ENCODE measurements around the gene SLC26A11.

Gene SLC26A11

DNA sequence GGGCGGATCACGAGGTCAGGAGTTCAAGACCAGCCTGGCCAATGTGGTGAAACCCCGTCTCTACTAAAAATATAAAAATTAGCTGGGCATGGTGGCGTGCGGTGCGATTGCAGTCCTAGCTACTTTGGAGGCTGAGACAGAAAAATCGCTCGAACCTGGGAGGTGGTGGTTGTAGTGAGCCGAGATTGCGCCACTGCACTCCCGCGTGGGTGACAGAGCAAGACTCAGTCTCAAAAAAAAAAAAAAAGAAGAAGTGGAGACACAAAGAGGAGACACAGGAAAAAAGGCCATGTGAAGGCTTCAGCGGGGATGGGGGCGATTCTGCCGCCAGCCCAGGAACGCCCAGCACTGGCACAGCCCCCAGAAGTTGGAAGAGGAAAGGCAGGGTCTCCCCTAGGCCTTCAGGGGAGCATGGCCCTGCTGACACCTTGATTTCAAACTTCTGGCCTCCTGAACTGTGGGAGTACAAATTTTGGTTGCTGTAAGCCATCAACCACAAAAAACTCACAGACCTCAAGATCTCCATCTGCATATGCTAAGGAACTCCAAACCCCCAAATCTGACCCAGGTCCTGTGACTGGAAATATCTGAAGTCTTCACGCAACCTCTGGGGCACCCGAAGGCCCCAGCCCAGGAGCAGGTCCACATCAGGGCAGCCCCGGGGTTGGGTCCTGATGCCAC, 7.1 kb upstream of the SLC26A11 start:
- H3K27me3 ChIP-seq (ENCODE audit: control insufficient read depth, insufficient read depth, low read length) = no peaks in the 10 kb centered on the region
- no peak overlapping the region for H3K4me3 ChIP-seq (ENCODE audit: low read depth, low read length)
- H3K9ac ChIP-seq (ENCODE audit: low read depth, low read length) = no peak overlapping the region
- no peaks in the 10 kb centered on the region for H3K9me3 ChIP-seq (ENCODE audit: control insufficient read depth, insufficient read depth, low read length)
- H3K36me3 ChIP-seq (ENCODE audit: control insufficient read depth, insufficient read depth, low read length) = peaks cover 34% of the 10 kb centered on the region
- H3K4me1 ChIP-seq (ENCODE audit: control insufficient read depth, insufficient read depth, low read length) = no peaks in the 10 kb centered on the region

DNA sequence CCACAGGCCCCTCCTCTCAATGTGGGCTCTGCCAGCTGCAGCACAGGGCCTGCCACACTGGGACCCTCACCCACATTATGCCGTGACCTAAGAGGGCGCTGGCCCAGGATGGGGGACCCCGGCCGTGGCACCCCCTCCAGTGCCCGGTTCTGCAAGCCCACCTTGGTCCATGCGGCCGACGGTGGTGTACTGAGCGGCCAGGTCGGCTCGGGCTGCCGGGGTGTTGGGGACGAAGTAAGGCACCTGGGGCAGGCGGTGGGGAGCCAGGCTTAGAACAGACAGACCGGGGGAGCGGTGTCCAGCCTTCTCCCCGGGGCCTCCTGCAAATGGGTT, 6.6 kb upstream of the SLC26A11 start:
- Histone ChIP-seq H3K36me3 (ENCODE audit: control insufficient read depth, insufficient read depth, low read length) (peaks cover 34% of the 10 kb centered on the region), H3K4me1 (ENCODE audit: control insufficient read depth, insufficient read depth, low read length) (no peaks in the 10 kb centered on the region), H3K9ac (ENCODE audit: low read depth, low read length) (no peak overlapping the region)

DNA sequence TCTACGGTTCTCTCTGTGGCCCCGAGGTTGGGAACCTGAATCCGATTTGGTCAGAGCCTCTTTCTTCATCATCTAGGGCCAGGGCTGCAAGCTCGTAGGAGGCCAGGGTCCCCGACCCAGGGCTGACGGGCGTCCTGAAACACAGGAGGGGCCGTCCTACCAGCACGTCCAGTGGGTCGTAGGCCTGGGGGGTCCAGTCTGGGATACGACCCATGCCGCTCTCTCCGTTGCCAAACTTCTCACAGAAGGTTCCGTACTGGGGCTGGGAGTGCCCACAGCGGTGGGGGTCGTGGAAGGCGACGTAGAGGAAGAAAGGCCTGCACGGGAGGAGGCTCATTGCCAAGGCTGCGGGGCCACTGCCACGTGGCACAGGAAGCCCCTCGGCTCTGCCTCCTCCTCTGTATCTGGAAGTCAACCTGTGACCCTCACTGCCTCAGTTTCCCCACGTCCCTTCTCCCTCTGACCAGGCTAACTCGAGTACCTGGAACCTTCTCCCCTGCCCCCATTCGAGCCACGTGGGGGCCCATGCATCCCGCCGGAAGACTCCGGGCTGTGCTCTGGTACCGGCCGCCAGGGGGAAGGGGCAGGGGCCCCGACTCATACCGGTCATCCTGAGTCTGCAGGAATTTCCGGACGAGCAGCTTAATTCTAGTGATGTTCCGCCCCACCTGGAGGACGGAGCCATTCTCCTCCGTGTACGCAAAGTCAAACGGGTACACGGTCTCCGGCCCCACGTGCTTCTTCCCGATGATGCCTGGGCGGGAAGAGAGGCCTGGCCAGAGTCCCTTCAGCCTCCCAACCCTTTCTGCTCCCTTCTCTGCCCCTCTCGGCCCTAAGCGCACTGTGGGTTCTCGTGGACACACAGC, 6.0 kb upstream of the SLC26A11 start:
- no peak overlapping the region for H3K9ac ChIP-seq (ENCODE audit: low read depth, low read length)
- H3K9me3 ChIP-seq (ENCODE audit: control insufficient read depth, insufficient read depth, low read length) = no peaks in the 10 kb centered on the region
- peaks cover 34% of the 10 kb centered on the region for H3K36me3 ChIP-seq (ENCODE audit: control insufficient read depth, insufficient read depth, low read length)
- H3K27me3 ChIP-seq (ENCODE audit: control insufficient read depth, insufficient read depth, low read length) = no peaks in the 10 kb centered on the region
- H3K4me3 ChIP-seq (ENCODE audit: low read depth, low read length) = no peak overlapping the region
- no peaks in the 10 kb centered on the region for H3K4me1 ChIP-seq (ENCODE audit: control insufficient read depth, insufficient read depth, low read length)

More for the DNA sequence above, 6.6 kb upstream of the SLC26A11 start:
- Histone ChIP-seq H3K4me3 (ENCODE audit: low read depth, low read length) (no peak overlapping the region), H3K27me3 (ENCODE audit: control insufficient read depth, insufficient read depth, low read length) (no peaks in the 10 kb centered on the region), H3K9me3 (ENCODE audit: control insufficient read depth, insufficient read depth, low read length) (no peaks in the 10 kb centered on the region)

DNA sequence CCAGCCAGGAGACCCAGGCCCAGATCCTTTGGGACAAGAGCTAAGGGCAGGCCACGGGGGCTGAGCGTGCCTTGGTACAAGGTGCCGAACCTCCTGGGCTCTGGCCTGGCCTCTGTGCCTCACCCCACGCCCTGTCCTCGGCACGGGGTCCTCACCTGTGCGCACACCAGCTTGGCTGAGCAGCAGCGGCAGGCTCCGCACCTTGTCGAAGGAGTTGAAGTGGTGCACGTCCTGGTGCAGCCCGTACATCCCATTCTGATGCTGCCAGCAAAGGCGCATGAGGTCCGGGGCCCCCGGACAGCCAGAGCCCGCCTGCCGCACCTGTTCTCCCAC, 5.4 kb upstream of the SLC26A11 start:
- no peak overlapping the region for H3K4me3 ChIP-seq (ENCODE audit: low read depth, low read length)
- no peak overlapping the region for H3K9ac ChIP-seq (ENCODE audit: low read depth, low read length)
- H3K27me3 ChIP-seq (ENCODE audit: control insufficient read depth, insufficient read depth, low read length) = no peaks in the 10 kb centered on the region
- H3K4me1 ChIP-seq (ENCODE audit: control insufficient read depth, insufficient read depth, low read length) = peaks cover 4% of the 10 kb centered on the region
- H3K9me3 ChIP-seq (ENCODE audit: control insufficient read depth, insufficient read depth, low read length) = no peaks in the 10 kb centered on the region
- peaks cover 31% of the 10 kb centered on the region for H3K36me3 ChIP-seq (ENCODE audit: control insufficient read depth, insufficient read depth, low read length)

DNA sequence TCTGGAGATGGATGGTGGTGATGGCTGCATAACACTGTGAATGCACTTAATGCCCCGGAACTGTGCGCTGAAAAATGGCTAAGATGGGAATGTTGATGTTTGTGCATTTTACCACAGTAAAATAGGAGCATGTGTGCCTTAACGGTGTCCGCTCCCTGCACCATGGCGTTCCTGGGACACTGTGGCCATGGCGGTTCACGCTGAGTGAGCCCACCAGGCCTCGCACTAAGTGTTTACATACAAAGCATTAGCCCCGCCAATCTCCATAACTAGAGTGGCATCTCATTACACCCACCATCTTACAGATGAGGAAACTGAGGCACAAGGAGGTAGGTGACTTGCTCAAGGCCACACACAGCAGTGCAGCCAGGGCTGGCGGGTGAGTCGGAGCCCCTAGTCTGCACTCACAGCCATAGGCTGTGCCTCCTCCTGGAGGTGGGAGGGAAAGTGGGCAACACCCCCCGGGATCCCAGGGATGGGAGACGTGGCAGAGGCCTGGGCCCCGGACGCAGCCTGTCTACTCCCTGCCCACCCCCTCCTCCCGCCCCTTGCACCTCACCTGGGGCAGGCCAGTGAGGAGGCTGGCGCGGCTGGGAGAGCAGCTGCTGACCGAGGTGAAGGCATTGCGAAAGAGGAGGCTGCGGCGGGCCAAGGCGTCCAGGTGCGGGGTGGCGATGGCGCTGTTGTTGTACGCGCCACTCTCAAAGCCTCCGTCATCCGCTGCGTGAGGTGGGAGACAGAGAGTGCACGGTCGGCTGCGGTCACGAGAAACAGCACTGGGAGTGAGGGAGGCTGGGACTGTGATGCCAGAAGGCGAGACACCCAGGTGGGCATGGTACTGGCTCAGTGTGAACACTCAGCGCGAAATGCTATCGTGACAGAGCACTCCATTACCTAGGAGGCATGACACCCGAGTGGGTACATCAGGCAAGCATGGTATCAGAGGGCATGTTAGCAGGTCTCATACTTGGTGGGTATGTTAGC, 3.5 kb upstream of the SLC26A11 start:
- no peaks in the 10 kb centered on the region for H3K9me3 ChIP-seq (ENCODE audit: control insufficient read depth, insufficient read depth, low read length)
- H3K4me3 ChIP-seq (ENCODE audit: low read depth, low read length) = no peak overlapping the region
- H3K4me1 ChIP-seq (ENCODE audit: control insufficient read depth, insufficient read depth, low read length) = peaks cover 4% of the 10 kb centered on the region
- H3K36me3 ChIP-seq (ENCODE audit: control insufficient read depth, insufficient read depth, low read length) = peaks cover 20% of the 10 kb centered on the region
- no peaks in the 10 kb centered on the region for H3K27me3 ChIP-seq (ENCODE audit: control insufficient read depth, insufficient read depth, low read length)
- no peak overlapping the region for H3K9ac ChIP-seq (ENCODE audit: low read depth, low read length)

DNA sequence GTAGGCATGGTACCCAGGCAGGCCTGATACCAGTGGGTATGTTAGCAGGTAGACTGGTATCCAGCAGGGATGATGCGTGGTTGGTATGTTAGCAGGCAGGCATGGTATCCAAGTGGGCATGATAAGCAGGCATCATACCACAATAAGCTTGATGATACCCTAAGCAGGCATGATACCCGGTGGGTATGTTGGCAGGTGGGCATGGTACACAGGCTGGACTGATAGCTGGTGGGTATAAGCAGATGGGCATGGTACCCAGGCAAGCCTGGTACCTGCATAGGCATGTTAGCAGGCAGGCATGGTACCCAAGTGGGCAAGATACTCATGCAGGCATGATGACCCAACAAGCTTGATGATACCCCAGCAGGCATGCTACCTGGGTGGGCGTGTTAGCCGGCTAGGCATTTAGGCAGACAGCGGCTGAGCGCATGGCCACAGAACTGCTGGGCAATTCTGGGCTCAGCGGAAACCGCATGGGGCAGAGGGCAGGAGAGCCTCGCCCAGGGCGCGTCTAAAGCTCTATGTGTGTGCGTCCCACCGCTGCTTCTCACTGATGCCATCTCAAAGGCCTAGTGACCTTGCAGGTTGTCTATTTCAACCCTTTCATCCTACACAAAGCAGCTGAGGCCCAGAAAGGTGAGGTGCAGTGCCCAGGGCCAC, 2.4 kb upstream of the SLC26A11 start:
- Histone ChIP-seq H3K4me3 (ENCODE audit: low read depth, low read length) (no peak overlapping the region), H3K36me3 (ENCODE audit: control insufficient read depth, insufficient read depth, low read length) (peaks cover 17% of the 10 kb centered on the region), H3K9ac (ENCODE audit: low read depth, low read length) (no peak overlapping the region), H3K9me3 (ENCODE audit: control insufficient read depth, insufficient read depth, low read length) (no peaks in the 10 kb centered on the region), H3K4me1 (ENCODE audit: control insufficient read depth, insufficient read depth, low read length) (peaks cover 4% of the 10 kb centered on the region), H3K27me3 (ENCODE audit: control insufficient read depth, insufficient read depth, low read length) (no peaks in the 10 kb centered on the region)

DNA sequence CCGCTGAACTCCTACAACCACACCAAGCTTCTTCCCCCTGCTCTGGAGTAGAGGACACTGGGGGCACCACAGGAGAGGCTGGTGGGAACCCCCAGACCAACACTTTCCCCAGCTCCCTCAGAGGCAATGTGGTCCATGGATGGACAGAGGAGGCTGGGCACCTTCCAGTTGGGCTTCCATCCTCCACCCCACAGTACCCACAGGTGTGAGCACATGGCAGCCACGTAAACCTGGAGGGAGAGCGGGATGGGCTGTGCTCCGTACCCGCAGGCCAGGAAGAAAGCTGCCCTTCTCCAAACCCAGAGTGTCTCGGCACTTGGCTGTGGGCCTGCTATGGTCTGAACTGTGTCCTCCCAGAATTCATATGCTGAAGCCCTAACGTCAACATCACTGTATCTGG, 1.8 kb upstream of the SLC26A11 start:
- Histone ChIP-seq H3K36me3 (ENCODE audit: control insufficient read depth, insufficient read depth, low read length) (peaks cover 22% of the 10 kb centered on the region), H3K4me1 (ENCODE audit: control insufficient read depth, insufficient read depth, low read length) (peaks cover 4% of the 10 kb centered on the region), H3K9me3 (ENCODE audit: control insufficient read depth, insufficient read depth, low read length) (no peaks in the 10 kb centered on the region), H3K4me3 (ENCODE audit: low read depth, low read length) (no peak overlapping the region), H3K9ac (ENCODE audit: low read depth, low read length) (no peak overlapping the region), H3K27me3 (ENCODE audit: control insufficient read depth, insufficient read depth, low read length) (no peaks in the 10 kb centered on the region)

- Histone ChIP-seq H3K9me3 (ENCODE audit: control insufficient read depth, insufficient read depth, low read length) (no peaks in the 10 kb centered on the region), H3K27me3 (ENCODE audit: control insufficient read depth, insufficient read depth, low read length) (no peaks in the 10 kb centered on the region), H3K9ac (ENCODE audit: low read depth, low read length) (peak overlapping the region; percentile 81), H3K4me3 (ENCODE audit: low read depth, low read length) (peak overlapping the region; percentile 90), H3K4me1 (ENCODE audit: control insufficient read depth, insufficient read depth, low read length) (peaks cover 4% of the 10 kb centered on the region), H3K36me3 (ENCODE audit: control insufficient read depth, insufficient read depth, low read length) (peaks cover 22% of the 10 kb centered on the region)
Observed at GRCh38 chr17:80219013-80219762, 1.0 kb upstream of the SLC26A11 start.

DNA sequence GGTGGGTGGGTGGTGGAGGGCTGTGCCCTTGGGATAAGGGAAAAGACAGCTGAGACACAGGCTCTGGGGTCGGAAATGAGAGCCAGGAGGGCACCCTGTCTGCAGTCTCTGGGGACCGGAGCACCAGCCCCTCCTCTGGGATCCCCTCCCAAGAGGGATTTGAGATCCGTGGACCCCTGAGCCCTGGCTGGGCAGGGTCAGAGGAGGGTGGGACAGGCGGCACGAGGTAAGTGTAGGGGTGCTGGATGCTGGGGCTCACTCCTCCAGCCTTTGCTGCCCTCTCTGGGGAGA, 519 bp upstream of the SLC26A11 start:
- Histone ChIP-seq H3K4me1 (ENCODE audit: control insufficient read depth, insufficient read depth, low read length) (peaks cover 4% of the 10 kb centered on the region), H3K4me3 (ENCODE audit: low read depth, low read length) (peak overlapping the region; percentile 90), H3K9ac (ENCODE audit: low read depth, low read length) (peak overlapping the region; percentile 81), H3K36me3 (ENCODE audit: control insufficient read depth, insufficient read depth, low read length) (peaks cover 22% of the 10 kb centered on the region), H3K27me3 (ENCODE audit: control insufficient read depth, insufficient read depth, low read length) (no peaks in the 10 kb centered on the region), H3K9me3 (ENCODE audit: control insufficient read depth, insufficient read depth, low read length) (no peaks in the 10 kb centered on the region)

- H3K9ac ChIP-seq (ENCODE audit: low read depth, low read length) = peak overlapping the region; percentile 47
- peaks cover 21% of the 10 kb centered on the region for H3K36me3 ChIP-seq (ENCODE audit: control insufficient read depth, insufficient read depth, low read length)
- peaks cover 7% of the 10 kb centered on the region for H3K4me1 ChIP-seq (ENCODE audit: control insufficient read depth, insufficient read depth, low read length)
Observed at GRCh38 chr17:80220736-80221215, 549 bp downstream of the SLC26A11 start.

More at GRCh38 chr17:80220736-80221215, 549 bp downstream of the SLC26A11 start:
- no peaks in the 10 kb centered on the region for H3K27me3 ChIP-seq (ENCODE audit: control insufficient read depth, insufficient read depth, low read length)
- peak overlapping the region; percentile 90 for H3K4me3 ChIP-seq (ENCODE audit: low read depth, low read length)
- H3K9me3 ChIP-seq (ENCODE audit: control insufficient read depth, insufficient read depth, low read length) = no peaks in the 10 kb centered on the region

All from iPS-15b (cell line).